ENCODE data around the gene OIT3. TPM values are rescaled to one million over a fixed set of nuclear protein-coding genes. Genes with fewer than 3 reads are reported as not detected.
A peak's percentile ranks its signal among the peaks of the same experiment; 100 is the strongest.

OIT3 gene
- polyA plus RNA-seq (ENCODE audit: insufficient read length) = 10.3 TPM

GRCh38 chr10:72893136-72893798 is at the start of gene OIT3:
OIT3 (plus strand) TSS chr10:72893739; CDS start chr10:72893799, 60 bp downstream.
- DNase-seq = no peak

- no peak for DNase-seq
These were observed 47.3 kb upstream of the OIT3 start for GRCh38 chr10:72846238-72846637.

GRCh38 chr10:72847681-72848080 is 45.9 kb upstream of the OIT3 start:
- no peak for DNase-seq

- DNase-seq = no peak
These were observed 42.7 kb upstream of the OIT3 start for GRCh38 chr10:72850861-72851260.

GRCh38 chr10:72851509-72851908 is 42.0 kb upstream of the OIT3 start:
- no peak for DNase-seq

- DNase-seq = no peak
These were observed 41.0 kb upstream of the OIT3 start for GRCh38 chr10:72852508-72852907.

GRCh38 chr10:72855129-72855528 is 38.4 kb upstream of the OIT3 start:
- DNase-seq = no peak

GRCh38 chr10:72855790-72856189 is 37.7 kb upstream of the OIT3 start:
- DNase-seq = no peak

- DNase-seq = no peak
These were observed 35.5 kb upstream of the OIT3 start for GRCh38 chr10:72858067-72858466.

GRCh38 chr10:72862957-72863356 is 30.6 kb upstream of the OIT3 start:
- DNase-seq = no peak

GRCh38 chr10:72875250-72876055 is 18.1 kb upstream of the OIT3 start:
- peak; percentile 26 for DNase-seq

GRCh38 chr10:72879245-72879644 is 14.3 kb upstream of the OIT3 start:
- DNase-seq = no peak

GRCh38 chr10:72881291-72881690 is 12.2 kb upstream of the OIT3 start:
- DNase-seq = no peak

GRCh38 chr10:72883861-72884260 is 9.7 kb upstream of the OIT3 start:
- DNase-seq = no peak

GRCh38 chr10:72885953-72886352 is 7.6 kb upstream of the OIT3 start:
- DNase-seq = no peak

- DNase-seq = no peak
These were observed 6.9 kb upstream of the OIT3 start for GRCh38 chr10:72886621-72887020.

- peak; percentile 50 for DNase-seq
These were observed 6.5 kb upstream of the OIT3 start for GRCh38 chr10:72887043-72887442.

- no peak for DNase-seq
These were observed 5.3 kb upstream of the OIT3 start for GRCh38 chr10:72888151-72888638.

GRCh38 chr10:72889391-72889831 is 4.1 kb upstream of the OIT3 start:
- DNase-seq = peak; percentile 54

GRCh38 chr10:72890086-72890485 is 3.5 kb upstream of the OIT3 start:
- no peak for DNase-seq

GRCh38 chr10:72895236-72895850 is 1.8 kb downstream of the OIT3 start:
- DNase-seq = peak; percentile 22

- no peak for DNase-seq
These were observed 5.1 kb downstream of the OIT3 start for GRCh38 chr10:72898616-72899015.

- DNase-seq = no peak
These were observed 6.0 kb downstream of the OIT3 start for GRCh38 chr10:72899545-72899944.
